ENCODE data around the gene CDC37.

DNA sequence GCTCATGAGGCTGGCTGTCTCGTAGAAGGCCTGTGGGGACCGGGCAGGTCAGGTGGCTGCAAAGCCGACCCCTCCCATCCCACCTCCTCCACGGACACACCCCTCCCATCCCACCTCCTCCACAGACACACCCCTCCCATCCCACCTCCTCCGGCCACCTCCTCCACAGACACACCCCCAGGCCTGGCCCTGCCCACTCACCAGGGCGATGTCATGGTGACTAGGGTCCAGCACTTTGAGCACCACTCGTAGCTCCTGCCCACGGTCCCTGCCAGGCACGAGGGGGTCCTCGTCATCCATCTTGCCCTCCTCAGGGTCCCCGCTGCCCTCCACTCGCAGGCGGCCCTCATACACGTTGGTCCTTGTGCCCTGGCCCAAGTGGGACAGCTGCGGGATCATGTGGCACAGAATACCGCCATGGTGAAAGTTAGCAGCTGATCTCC lies 41.8 kb downstream of the CDC37 start:
- TF ChIP-seq, protein P1, sequence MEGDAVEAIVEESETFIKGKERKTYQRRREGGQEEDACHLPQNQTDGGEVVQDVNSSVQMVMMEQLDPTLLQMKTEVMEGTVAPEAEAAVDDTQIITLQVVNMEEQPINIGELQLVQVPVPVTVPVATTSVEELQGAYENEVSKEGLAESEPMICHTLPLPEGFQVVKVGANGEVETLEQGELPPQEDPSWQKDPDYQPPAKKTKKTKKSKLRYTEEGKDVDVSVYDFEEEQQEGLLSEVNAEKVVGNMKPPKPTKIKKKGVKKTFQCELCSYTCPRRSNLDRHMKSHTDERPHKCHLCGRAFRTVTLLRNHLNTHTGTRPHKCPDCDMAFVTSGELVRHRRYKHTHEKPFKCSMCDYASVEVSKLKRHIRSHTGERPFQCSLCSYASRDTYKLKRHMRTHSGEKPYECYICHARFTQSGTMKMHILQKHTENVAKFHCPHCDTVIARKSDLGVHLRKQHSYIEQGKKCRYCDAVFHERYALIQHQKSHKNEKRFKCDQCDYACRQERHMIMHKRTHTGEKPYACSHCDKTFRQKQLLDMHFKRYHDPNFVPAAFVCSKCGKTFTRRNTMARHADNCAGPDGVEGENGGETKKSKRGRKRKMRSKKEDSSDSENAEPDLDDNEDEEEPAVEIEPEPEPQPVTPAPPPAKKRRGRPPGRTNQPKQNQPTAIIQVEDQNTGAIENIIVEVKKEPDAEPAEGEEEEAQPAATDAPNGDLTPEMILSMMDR (conservative IDR thresholded peaks at IDR 0.05; ENCODE audit: low read length): no peak
- TF ChIP-seq EZH2phosphoT487 (IDR thresholded peaks at IDR 0.05; ENCODE audit: borderline replicate concordance, low read depth, low read length): no peak
